ENCODE measurements around the gene PHF1. TPM values are rescaled to one million over a fixed set of nuclear protein-coding genes. Genes with fewer than 3 reads are reported as not detected.
A peak's percentile ranks its signal among the peaks of the same experiment; 100 is the strongest.
"Not testable (repeated sequence)": the region's sequence is repeated elsewhere in the genome, so short reads cannot be mapped to it uniquely, and the experiment has no call there.

Gene PHF1
- total and polyA plus RNA-seq, 5 experiments from 2014 or later: 44.3 to 223 (median 71.4) TPM

DNA sequence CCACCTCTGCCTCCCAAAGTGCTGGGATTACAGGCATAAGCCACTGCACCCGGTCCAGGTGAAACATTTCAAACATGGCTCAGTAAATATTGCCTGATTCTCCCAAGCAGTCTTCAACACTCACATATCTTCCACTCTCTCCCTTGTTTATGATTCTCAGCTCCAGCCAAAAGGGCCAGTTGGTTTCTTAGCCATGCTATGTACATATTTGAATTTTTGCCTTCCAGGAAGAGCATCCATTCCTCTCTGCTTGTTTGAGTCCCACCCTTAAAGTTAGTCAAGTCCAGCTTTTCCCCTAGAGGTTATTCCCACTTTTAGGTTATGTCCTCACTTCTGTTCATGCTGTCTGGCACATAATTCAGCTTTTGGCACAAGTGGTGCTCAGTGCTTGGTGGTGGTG, 13.3 kb upstream of the PHF1 start:
- Mint-ChIP-seq H3K27me3 (no peaks in the 10 kb centered on the region), H3K9me3 (no peaks in the 10 kb centered on the region), H3K4me1 (peaks cover 1 to 8% (median 3%) of the 10 kb centered on the region in 4 donors), H3K4me3 (no peak overlapping the region), H3K27ac (no peak overlapping the region), H3K36me3 (no peaks in the 10 kb centered on the region)
- POLR2A ChIA-PET: interaction anchor here (0.7 to 1.0 kb wide), 2 partner anchors 34 to 204 kb away, joined by 3 to 8 read pairs; no protein-coding TSS in a partner anchor
- ATAC-seq (no peak), DNase-seq (no peak)

DNA sequence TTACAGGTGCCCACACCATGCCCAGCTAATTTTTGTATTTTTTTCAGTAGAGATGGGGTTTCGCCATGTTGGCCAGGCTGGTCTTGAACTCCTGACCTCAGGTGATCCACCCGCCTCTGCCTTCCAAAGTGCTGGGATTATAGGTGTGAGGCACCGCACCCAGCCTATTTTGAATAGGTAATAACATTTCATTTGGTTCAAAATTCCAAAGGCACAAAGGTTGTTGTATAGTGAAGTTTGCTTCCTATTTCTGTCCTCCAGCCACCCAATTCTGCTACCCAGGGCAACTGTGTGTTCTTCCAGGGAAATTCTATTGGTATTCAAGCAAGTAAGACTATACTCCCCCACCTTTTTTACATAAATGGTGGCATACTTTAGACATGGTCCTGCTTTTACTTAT, 12.2 kb upstream of the PHF1 start:
- H3K4me3 Mint-ChIP-seq, ATAC-seq, H3K27ac Mint-ChIP-seq, H3K27me3 Mint-ChIP-seq, H3K9me3 Mint-ChIP-seq, H3K4me1 Mint-ChIP-seq, H3K36me3 Mint-ChIP-seq, POLR2A ChIA-PET, DNase-seq: not testable (repeated sequence)

DNA sequence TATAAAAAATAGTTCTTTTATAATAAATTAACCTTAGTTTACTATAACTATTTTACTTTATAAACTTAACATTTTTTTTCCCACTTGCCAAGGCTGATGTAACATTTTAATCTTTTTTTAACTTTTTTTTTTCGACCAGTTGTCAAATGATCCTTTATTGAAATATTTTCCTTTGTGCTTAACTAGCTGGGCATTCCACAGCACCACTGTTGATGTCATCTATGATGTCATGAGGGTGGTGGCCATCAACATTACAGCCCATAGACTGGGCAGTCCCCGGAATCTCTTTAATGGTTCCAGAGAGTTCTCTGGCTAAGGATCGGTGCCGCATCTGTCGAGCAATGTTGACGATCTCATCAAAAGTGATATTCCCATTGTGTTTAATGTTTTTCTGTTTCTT, 10.9 kb upstream of the PHF1 start:
- ATAC-seq, H3K4me3 Mint-ChIP-seq, H3K4me1 Mint-ChIP-seq, H3K27me3 Mint-ChIP-seq, DNase-seq, POLR2A ChIA-PET, H3K36me3 Mint-ChIP-seq, H3K27ac Mint-ChIP-seq, H3K9me3 Mint-ChIP-seq: not testable (repeated sequence)

DNA sequence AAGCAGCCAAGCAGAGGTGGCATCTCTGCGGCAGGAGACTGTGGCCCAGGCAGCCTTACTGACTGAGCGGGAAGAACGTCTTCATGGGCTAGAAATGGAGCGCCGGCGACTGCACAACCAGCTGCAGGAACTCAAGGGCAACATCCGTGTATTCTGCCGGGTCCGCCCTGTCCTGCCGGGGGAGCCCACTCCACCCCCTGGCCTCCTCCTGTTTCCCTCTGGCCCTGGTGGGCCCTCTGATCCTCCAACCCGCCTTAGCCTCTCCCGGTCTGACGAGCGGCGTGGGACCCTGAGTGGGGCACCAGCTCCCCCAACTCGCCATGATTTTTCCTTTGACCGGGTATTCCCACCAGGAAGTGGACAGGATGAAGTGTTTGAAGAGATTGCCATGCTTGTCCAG, 5.9 kb upstream of the PHF1 start:
- H3K27me3 Mint-ChIP-seq: no peaks in the 10 kb centered on the region
- POLR2A ChIA-PET: interaction anchor here (0.9 kb wide), 1 partner anchor 156 kb away, joined by 3 read pairs; no protein-coding TSS in a partner anchor
- H3K27ac Mint-ChIP-seq: no peak overlapping the region
- peaks cover 5 to 13% (median 8%) of the 10 kb centered on the region in 4 donors for H3K4me1 Mint-ChIP-seq
- ATAC-seq (no peak), DNase-seq (peak in 1 of 10 donors; percentile 35)
- H3K9me3 Mint-ChIP-seq: no peaks in the 10 kb centered on the region
- no peaks in the 10 kb centered on the region for H3K36me3 Mint-ChIP-seq
- H3K4me3 Mint-ChIP-seq: no peak overlapping the region

DNA sequence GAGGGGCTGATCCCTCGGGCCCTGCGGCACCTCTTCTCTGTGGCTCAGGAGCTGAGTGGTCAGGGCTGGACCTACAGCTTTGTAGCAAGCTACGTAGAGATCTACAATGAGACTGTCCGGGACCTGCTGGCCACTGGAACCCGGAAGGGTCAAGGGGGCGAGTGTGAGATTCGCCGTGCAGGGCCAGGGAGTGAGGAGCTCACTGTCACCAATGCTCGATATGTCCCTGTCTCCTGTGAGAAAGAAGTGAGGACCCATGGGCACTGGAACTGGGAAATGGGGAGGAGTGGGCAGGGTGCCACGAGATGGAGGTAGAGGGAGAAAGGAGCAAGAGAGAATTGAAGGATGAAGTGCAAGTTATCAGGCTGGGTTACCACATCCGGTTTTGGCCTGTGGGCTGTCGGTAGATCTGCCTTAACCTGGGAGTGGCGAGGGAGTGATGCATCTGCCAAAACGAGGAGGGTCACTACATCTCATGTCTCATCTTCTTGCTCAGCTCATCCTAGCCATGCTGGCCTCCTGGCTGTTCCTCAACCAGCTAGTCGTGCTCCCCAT, 5.4 kb upstream of the PHF1 start:
- Mint-ChIP-seq H3K27me3 (no peaks in the 10 kb centered on the region), H3K4me1 (peaks cover 5 to 16% (median 10%) of the 10 kb centered on the region in 4 donors), H3K4me3 (no peak overlapping the region), H3K36me3 (no peaks in the 10 kb centered on the region), H3K9me3 (no peaks in the 10 kb centered on the region), H3K27ac (peak overlapping the region in 5 of 10 donors; percentile 0 to 78 (median 50))
- DNase-seq: peak in 1 of 10 donors; percentile 18
- POLR2A ChIA-PET: interaction anchor here (0.6 to 0.9 kb wide), 3 partner anchors 30 to 244 kb away, joined by 3 to 6 read pairs (median 3); no protein-coding TSS in a partner anchor
- ATAC-seq: no peak

DNA sequence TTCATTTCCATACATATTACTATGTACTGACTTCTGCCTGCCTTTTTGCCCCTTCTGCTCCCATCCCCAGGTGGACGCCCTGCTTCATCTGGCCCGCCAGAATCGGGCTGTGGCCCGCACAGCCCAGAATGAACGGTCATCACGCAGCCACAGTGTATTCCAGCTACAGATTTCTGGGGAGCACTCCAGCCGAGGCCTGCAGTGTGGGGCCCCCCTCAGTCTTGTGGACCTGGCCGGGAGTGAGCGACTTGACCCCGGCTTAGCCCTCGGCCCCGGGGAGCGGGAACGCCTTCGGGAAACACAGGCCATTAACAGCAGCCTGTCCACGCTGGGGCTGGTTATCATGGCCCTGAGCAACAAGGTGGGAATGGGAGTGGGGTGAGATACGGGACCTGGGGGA, 4.7 kb upstream of the PHF1 start:
- peak in 1 of 10 donors; percentile 57 for DNase-seq
- H3K27me3 Mint-ChIP-seq: no peaks in the 10 kb centered on the region
- ATAC-seq: no peak
- no peak overlapping the region for H3K4me3 Mint-ChIP-seq
- peaks cover 5 to 16% (median 10%) of the 10 kb centered on the region in 4 donors for H3K4me1 Mint-ChIP-seq
- H3K9me3 Mint-ChIP-seq: no peaks in the 10 kb centered on the region
- H3K36me3 Mint-ChIP-seq: no peaks in the 10 kb centered on the region
- H3K27ac Mint-ChIP-seq: peak overlapping the region in 1 of 10 donors; percentile 0
- POLR2A ChIA-PET: interaction anchor here (0.6 kb wide), 1 partner anchor 244 kb away, joined by 6 read pairs; no protein-coding TSS in a partner anchor

DNA sequence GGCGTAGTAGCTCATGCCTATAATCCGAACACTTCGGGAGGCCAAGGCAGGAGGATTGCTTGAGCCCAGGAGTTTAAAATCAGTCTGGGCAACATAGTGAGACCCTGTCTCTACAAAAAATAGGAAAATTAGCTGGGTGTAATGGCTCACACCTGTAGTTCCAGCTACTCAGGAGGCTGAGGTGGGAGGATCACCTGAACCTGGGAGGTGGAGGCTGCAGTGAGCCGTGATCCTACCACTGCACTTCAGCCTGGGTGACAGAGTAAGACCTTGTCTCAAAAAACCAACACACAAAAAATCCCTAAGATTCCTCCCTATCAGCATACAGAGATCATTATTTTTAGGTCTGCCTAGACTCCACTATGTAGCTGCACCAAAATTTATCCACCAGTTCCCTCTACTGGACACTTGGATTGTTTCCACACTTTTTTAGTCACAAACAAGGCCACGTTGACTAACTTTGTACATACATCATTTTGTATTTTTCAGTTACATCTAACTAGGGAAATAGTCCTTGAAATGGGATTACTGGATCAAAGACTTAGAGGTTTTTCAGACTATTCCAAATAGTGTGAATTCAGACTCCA, 3.6 kb upstream of the PHF1 start:
- peak overlapping the region in 1 of 10 donors; percentile 11 for H3K27ac Mint-ChIP-seq
- no peaks in the 10 kb centered on the region for H3K9me3 Mint-ChIP-seq
- no peaks in the 10 kb centered on the region for H3K27me3 Mint-ChIP-seq
- DNase-seq (peak in 1 of 10 donors; percentile 3), ATAC-seq (no peak)
- H3K4me3 Mint-ChIP-seq: no peak overlapping the region
- POLR2A ChIA-PET: interaction anchor here (1.1 kb wide), 1 partner anchor 135 kb away, joined by 3 read pairs; the partner anchor contains the start of genes RPS18 and VPS52
- H3K36me3 Mint-ChIP-seq: peaks cover 0 to 4% (median 2%) of the 10 kb centered on the region in 3 donors
- peaks cover 8 to 24% (median 17%) of the 10 kb centered on the region in 4 donors for H3K4me1 Mint-ChIP-seq

DNA sequence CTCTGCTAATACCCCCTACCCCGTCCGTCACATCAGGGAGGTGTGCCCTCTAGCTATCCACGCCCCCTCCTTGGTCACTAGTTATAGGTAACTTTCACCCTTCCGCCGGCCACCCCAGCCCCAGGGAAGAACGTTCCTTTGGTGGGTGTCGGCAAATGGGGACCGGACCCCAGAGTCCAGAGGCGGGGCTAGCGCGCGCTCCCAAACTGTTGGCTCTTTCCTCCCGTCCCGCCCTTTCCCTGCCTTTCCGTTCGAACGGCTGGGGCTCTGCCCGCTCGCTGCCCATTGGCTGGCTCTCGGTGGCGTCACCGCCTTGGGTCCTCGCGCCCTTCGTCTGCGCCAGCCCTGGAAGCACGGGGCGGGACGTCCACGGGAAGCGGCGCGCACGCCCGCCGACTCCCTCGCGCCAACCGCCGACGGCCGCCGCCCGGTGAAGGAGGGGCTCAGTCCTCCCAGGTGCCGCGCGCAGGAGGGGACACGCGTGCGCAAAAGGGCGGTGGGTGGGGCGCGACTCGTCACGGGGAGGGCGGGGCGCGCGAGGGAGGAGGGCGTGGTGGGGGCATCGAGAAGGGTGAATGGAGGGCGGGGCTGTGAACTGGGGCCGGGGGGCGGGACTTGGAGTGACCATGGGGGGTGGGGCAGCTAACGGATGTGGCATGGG, 634 bp upstream of the PHF1 start:
- H3K9me3 Mint-ChIP-seq: no peaks in the 10 kb centered on the region
- H3K4me1 Mint-ChIP-seq: peaks cover 20 to 53% (median 44%) of the 10 kb centered on the region in 4 donors
- H3K4me3 Mint-ChIP-seq: peak overlapping the region; percentile 74 to 96 (median 90)
- H3K27me3 Mint-ChIP-seq: no peaks in the 10 kb centered on the region
- ATAC-seq (peak; percentile 72 to 83), DNase-seq (peak; percentile 94 to 99 (median 96))
- POLR2A ChIA-PET: interaction anchor here (0.6 to 5.2 kb wide), 12 partner anchors 9 to 569 kb away, joined by 3 to 49 read pairs (median 10); partner anchors contain the start of genes B3GALT4, CUTA, RPS18 and SYNGAP1
- H3K27ac Mint-ChIP-seq: peak overlapping the region; percentile 63 to 99 (median 98)
- peaks cover 0 to 34% (median 10%) of the 10 kb centered on the region in 3 donors for H3K36me3 Mint-ChIP-seq

DNA sequence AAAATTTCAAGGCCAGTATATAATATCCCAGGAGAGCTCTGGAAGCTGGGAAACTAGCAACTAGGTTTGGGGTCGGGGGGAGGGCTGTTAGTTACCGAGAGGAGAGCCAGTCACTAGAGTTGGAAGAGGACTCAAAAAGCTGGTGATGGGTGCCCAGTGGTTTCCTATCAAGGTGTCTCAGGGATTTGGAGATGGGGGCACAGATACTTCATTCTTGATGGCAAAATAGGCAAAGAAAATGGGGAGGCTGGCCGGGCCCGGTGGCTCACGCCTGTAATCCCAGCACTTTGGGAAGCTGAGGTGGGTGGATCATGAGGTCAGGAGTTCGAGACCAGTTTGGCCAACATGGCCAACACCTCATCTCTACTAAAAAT, 805 bp downstream of the PHF1 start:
- peak in 1 of 10 donors; percentile 52 for DNase-seq
- H3K27ac Mint-ChIP-seq: peak overlapping the region; percentile 80 to 98 (median 95)

DNA sequence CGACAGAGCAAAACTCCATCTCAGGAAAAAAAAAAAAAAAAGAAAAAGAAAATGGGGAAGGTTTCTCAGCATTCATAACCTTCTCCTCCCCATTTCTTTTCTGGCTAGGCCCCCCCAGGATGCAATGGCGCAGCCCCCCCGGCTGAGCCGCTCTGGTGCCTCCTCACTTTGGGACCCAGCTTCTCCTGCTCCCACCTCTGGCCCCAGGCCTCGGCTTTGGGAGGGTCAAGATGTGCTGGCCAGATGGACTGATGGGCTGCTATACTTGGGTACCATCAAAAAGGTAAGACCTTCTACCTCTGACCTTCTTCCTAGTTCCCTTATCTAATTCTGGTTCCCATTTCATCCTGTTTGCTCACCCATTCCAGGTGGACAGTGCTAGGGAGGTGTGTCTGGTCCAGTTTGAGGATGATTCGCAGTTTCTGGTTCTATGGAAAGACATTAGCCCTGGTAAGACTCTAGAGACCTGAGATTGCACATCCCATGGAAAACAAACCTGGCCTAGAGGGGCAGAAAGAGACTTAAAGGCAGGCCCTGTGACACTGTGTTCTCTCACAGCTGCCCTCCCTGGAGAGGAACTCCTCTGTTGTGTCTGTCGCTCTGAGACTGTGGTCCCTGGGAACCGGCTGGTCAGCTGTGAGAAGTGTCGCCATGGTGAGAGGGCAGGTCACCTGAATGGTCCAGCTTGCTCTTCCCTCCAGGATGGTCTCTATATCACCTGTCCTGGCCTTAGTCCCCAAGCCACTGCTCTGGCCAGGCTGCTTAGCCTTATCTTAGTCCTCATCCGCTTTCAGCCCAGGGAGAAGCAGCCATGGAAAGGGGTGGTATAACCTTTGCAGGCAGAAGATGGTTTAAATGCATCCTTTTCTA, 1.6 kb downstream of the PHF1 start:
- H3K27ac Mint-ChIP-seq: peak overlapping the region; percentile 85 to 98 (median 94)
- DNase-seq (peak in 1 of 10 donors; percentile 44), ATAC-seq (no peak)
- peaks cover 0 to 48% (median 10%) of the 10 kb centered on the region in 3 donors for H3K36me3 Mint-ChIP-seq
- H3K4me3 Mint-ChIP-seq: peak overlapping the region; percentile 84 to 96 (median 90)
- H3K4me1 Mint-ChIP-seq: peaks cover 33 to 75% (median 63%) of the 10 kb centered on the region in 4 donors
- POLR2A ChIA-PET: interaction anchor here (0.6 to 5.2 kb wide), 10 partner anchors 13 to 441 kb away, joined by 3 to 49 read pairs (median 8); partner anchors contain the start of genes B3GALT4, RPS18, VPS52 and ZBTB22
- H3K9me3 Mint-ChIP-seq: no peaks in the 10 kb centered on the region
- no peaks in the 10 kb centered on the region for H3K27me3 Mint-ChIP-seq

More for the DNA sequence above, 805 bp downstream of the PHF1 start:
- POLR2A ChIA-PET: interaction anchor here (0.6 to 5.2 kb wide), 14 partner anchors 11 to 724 kb away, joined by 3 to 49 read pairs (median 6); partner anchors contain the start of genes B3GALT4, RPS18, VPS52 and ZBTB22
- no peaks in the 10 kb centered on the region for H3K9me3 Mint-ChIP-seq
- peaks cover 0 to 46% (median 10%) of the 10 kb centered on the region in 3 donors for H3K36me3 Mint-ChIP-seq
- ATAC-seq: no peak
- no peaks in the 10 kb centered on the region for H3K27me3 Mint-ChIP-seq
- H3K4me3 Mint-ChIP-seq: peak overlapping the region; percentile 84 to 96 (median 90)
- H3K4me1 Mint-ChIP-seq: peaks cover 31 to 68% (median 56%) of the 10 kb centered on the region in 4 donors

DNA sequence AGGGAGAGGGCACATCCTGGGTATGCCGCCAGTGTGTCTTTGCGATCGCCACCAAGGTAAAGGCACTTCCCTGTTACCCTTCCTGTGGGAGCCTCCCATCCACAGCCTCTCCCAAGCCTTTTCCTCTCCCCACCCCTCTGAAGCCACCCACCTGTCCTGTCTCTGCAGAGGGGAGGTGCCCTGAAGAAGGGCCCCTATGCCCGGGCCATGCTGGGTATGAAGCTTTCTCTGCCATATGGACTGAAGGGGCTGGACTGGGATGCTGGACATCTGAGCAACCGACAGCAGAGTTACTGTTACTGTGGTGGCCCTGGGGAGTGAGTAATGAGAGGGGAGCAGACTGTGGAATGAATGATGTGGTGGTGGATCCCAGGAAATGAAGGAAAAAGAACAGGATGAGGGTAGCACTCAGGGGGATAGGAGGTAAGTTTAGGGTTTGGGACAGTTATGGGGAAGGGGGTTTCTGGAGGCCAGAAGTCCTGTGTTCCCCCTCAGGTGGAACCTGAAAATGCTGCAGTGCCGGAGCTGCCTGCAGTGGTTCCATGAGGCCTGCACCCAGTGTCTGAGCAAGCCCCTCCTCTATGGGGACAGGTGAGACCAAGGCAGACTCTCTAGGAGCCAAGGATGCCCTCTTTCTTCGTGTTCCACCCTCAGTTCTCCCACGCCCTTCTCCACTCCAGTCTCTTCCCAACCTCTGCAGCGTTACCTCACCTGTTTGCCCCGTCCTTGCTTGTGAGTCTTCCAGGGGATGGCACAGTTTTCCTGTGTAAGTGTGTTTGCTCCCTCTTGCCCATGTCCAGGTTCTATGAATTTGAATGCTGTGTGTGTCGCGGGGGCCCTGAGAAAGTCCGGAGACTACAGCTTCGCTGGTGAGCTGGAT, 2.7 kb downstream of the PHF1 start:
- Mint-ChIP-seq H3K4me1 (peaks cover 37 to 85% (median 70%) of the 10 kb centered on the region in 4 donors), H3K27ac (peak overlapping the region; percentile 82 to 99 (median 92)), H3K36me3 (peaks cover 0 to 48% (median 10%) of the 10 kb centered on the region in 3 donors), H3K9me3 (no peaks in the 10 kb centered on the region), H3K27me3 (no peaks in the 10 kb centered on the region), H3K4me3 (peak overlapping the region; percentile 44 to 91 (median 88))
- DNase-seq (peak in 1 of 10 donors; percentile 58), ATAC-seq (no peak)
- POLR2A ChIA-PET: interaction anchor here (0.6 to 5.2 kb wide), 5 partner anchors 12 to 157 kb away, joined by 3 to 49 read pairs (median 4); no protein-coding TSS in a partner anchor
